MM.1S (cell line): Measurements from ENCODE around the gene GLS.

ENCODE experiments used
- CTCF ChIP-seq: fragments of 300-600 bp; sonication (generic); IDR thresholded peaks from 2 replicates; pipeline ENCODE4 v1.5.1; 2016; ENCODE audit warnings: antibody characterized with exemption, low read length, mixed read lengths
- EZH2phosphoT487 ChIP-seq: fragments of 300-600 bp; sonication (generic); IDR thresholded peaks from 2 replicates; pipeline ENCODE4 v1.6.1; 2018; ENCODE audit warnings: antibody characterized with exemption, low read length

GRCh38 chr2:190974629-190975361 lies 94.2 kb downstream of the GLS start:
- TF ChIP-seq EZH2phosphoT487 (no peak), CTCF (no peak)
